HEK293 (cell line): Measurements from ENCODE around the gene ZNF200.

Experiments
- CTCF ChIA-PET: fragments of 350-600 bp; formaldehyde crosslinking; extraction: SDS; loops from one replicate; lab custom pipeline; 2021; ENCODE audit warnings: antibody characterized with exemption; lab: Yijun Ruan, JAX
- POLR2A ChIA-PET: fragments of 300-600 bp; formaldehyde crosslinking; extraction: SDS; loops from one replicate; lab custom pipeline; 2020; ENCODE audit warnings: antibody characterized with exemption, inconsistent platforms; lab: Yijun Ruan, JAX
- H3K27ac ChIP-seq: fragments of 200-500 bp; sonication (Bioruptor generic); 2 replicates; pipeline ENCODE4 v1.5.1; 2014; ENCODE audit warnings: low read depth, low read length, control low read depth, inconsistent platforms; ENCODE audit errors: extremely low read depth
- H3K36me3 ChIP-seq, 2 experiments: fragments of 200-500 bp in 1 of 2; sonication (Bioruptor generic) in 1 of 2; 1 replicate in 1 of 2; 2 replicates in 1 of 2; pipeline ENCODE4 v1.5.1; 2014 to 2017; ENCODE audit warnings: inconsistent platforms in 2 of 2, low read length in 2 of 2; ENCODE audit not compliant: control insufficient read depth in 2 of 2, insufficient read depth in 1 of 2
- H3K4me1 ChIP-seq: fragments of 200-500 bp; sonication (Bioruptor generic); 2 replicates; pipeline ENCODE4 v1.5.1; 2014; ENCODE audit warnings: mild to moderate bottlenecking, low read length, inconsistent platforms; ENCODE audit not compliant: control insufficient read depth, insufficient read depth
- H3K4me3 ChIP-seq: 2 replicates; pipeline ENCODE4 v1.5.1; 2011; ENCODE audit warnings: low read depth, mild to moderate bottlenecking, control low read depth, low read length, moderate library complexity
- H3K9me3 ChIP-seq: fragments of 200-500 bp; sonication (Bioruptor generic); 2 replicates; pipeline ENCODE4 v1.5.1; 2014; ENCODE audit warnings: low read depth, low read length, inconsistent platforms; ENCODE audit not compliant: control insufficient read depth, insufficient read depth
- GLI4 ChIP-seq: fragments of 450-650 bp; formaldehyde crosslinking; IDR thresholded peaks from 2 replicates; pipeline ENCODE4 v1.5.1; 2016; ENCODE audit warnings: missing biosample characterization, missing genetic modification characterization
- HOXA7 ChIP-seq: sonication (generic); formaldehyde crosslinking; IDR thresholded peaks from 2 replicates; pipeline ENCODE4 v1.8.1; 2022; ENCODE audit warnings: missing genetic modification reagents, borderline replicate concordance
- HOXC10 ChIP-seq: sonication (generic); formaldehyde crosslinking; IDR thresholded peaks from 2 replicates; pipeline ENCODE4 v1.8.1; 2023; ENCODE audit warnings: mild to moderate bottlenecking, missing genetic modification reagents
- KLF10 ChIP-seq: fragments of 450-650 bp; IDR thresholded peaks from 2 replicates; pipeline ENCODE4 v1.5.1; 2018; ENCODE audit warnings: missing biosample characterization, mild to moderate bottlenecking, missing genetic modification characterization
- KLF9 ChIP-seq: fragments of 450-650 bp; formaldehyde crosslinking; IDR thresholded peaks from 2 replicates; pipeline ENCODE4 v1.5.1; 2016; ENCODE audit warnings: missing biosample characterization, missing genetic modification characterization, low read depth
- PRDM6 ChIP-seq: fragments of 450-650 bp; formaldehyde crosslinking; IDR thresholded peaks from 2 replicates; pipeline ENCODE4 v1.5.1; 2017; ENCODE audit warnings: missing biosample characterization, missing genetic modification characterization
- SALL2 ChIP-seq: fragments of 450-650 bp; formaldehyde crosslinking; IDR thresholded peaks from 2 replicates; pipeline ENCODE4 v1.5.0; 2017; ENCODE audit warnings: missing biosample characterization, mild to moderate bottlenecking, missing genetic modification characterization, borderline replicate concordance
- YY2 ChIP-seq: fragments of 450-650 bp; formaldehyde crosslinking; IDR thresholded peaks from 2 replicates; pipeline ENCODE4 v1.5.1; 2016; ENCODE audit warnings: missing biosample characterization, missing genetic modification characterization
- ZBTB17 ChIP-seq: fragments of 450-650 bp; formaldehyde crosslinking; IDR thresholded peaks from 2 replicates; pipeline ENCODE4 v1.5.1; 2016; ENCODE audit warnings: missing biosample characterization, missing genetic modification characterization
- ZBTB44 ChIP-seq: fragments of 450-650 bp; IDR thresholded peaks from 2 replicates; pipeline ENCODE4 v1.5.1; 2018; ENCODE audit warnings: missing biosample characterization, mild to moderate bottlenecking, missing genetic modification characterization
- ZFP41 ChIP-seq: fragments of 450-650 bp; formaldehyde crosslinking; IDR thresholded peaks from 2 replicates; pipeline ENCODE4 v1.5.1; 2016; ENCODE audit warnings: missing biosample characterization, missing genetic modification characterization, borderline replicate concordance
- ZNF2 ChIP-seq: fragments of 450-650 bp; formaldehyde crosslinking; IDR thresholded peaks from 2 replicates; pipeline ENCODE4 v1.5.1; 2016; ENCODE audit warnings: missing biosample characterization, missing genetic modification characterization
- ZNF404 ChIP-seq: fragments of 450-650 bp; formaldehyde crosslinking; IDR thresholded peaks from 2 replicates; pipeline ENCODE4 v1.5.1; 2017; ENCODE audit warnings: missing biosample characterization, missing genetic modification characterization
- ZNF664 ChIP-seq: fragments of 450-650 bp; formaldehyde crosslinking; IDR thresholded peaks from 2 replicates; pipeline ENCODE4 v1.5.1; 2016; ENCODE audit warnings: missing biosample characterization, missing genetic modification characterization
- ZNF76 ChIP-seq: fragments of 450-650 bp; formaldehyde crosslinking; IDR thresholded peaks from 2 replicates; pipeline ENCODE4; 2016; ENCODE audit warnings: low read depth, missing biosample characterization, missing genetic modification characterization, borderline replicate concordance
- ZNF777 ChIP-seq: fragments of 450-650 bp; formaldehyde crosslinking; IDR thresholded peaks from 2 replicates; pipeline ENCODE4 v1.5.1; 2017; ENCODE audit warnings: missing biosample characterization, missing genetic modification characterization, borderline replicate concordance
- TF ChIP-seq, protein P1 (sequence below): fragments of 450-650 bp; formaldehyde crosslinking; IDR thresholded peaks from 2 replicates; pipeline ENCODE4 v1.5.1; 2016; ENCODE audit warnings: missing biosample characterization, missing genetic modification characterization
- TF ChIP-seq, protein P2 (sequence below): fragments of 450-650 bp; formaldehyde crosslinking; IDR thresholded peaks from 2 replicates; pipeline ENCODE4 v1.5.1; 2017; ENCODE audit warnings: missing biosample characterization, missing genetic modification characterization
- TF ChIP-seq, protein P3 (sequence below): fragments of 450-650 bp; formaldehyde crosslinking; IDR thresholded peaks from 2 replicates; pipeline ENCODE4 v1.5.1; 2016; ENCODE audit warnings: missing biosample characterization, missing genetic modification characterization
- TF ChIP-seq, protein P4 (sequence below): fragments of 450-650 bp; formaldehyde crosslinking; IDR thresholded peaks from 2 replicates; pipeline ENCODE4 v1.5.1; 2016; ENCODE audit warnings: missing biosample characterization, missing genetic modification characterization
- TF ChIP-seq, protein P5 (sequence below): fragments of 450-650 bp; IDR thresholded peaks from 2 replicates; pipeline ENCODE4 v1.5.1; 2018; ENCODE audit warnings: missing biosample characterization, missing genetic modification characterization

Gene ZNF200

DNA sequence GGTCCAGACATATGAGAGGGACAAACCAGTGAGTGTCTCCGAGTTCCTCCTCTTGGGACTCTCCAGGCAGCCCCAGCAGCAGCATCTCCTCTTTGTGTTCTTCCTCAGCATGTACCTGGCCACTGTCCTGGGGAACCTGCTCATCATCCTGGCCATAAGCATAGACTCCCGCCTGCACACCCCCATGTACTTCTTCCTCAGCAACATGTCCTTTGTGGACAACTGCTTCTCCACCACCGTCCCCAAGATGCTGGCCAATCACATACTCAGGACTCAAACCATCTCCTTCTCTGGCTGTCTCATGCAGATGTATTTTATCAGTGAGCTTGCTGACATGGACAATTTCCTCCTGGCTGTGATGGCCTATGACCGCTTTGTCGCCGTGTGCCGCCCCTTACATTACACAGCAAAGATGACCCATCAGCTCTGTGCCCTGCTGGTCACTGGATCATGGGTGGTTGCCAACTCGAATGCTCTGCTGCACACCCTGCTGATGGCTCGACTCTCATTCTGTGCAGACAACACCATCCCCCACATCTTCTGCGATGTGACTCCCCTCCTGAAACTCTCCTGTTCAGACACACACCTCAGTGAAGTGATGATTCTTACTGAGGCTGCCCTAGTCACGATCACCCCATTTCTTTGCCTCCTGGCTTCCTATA lies 19.2 kb downstream of the ZNF200 start:
- Histone ChIP-seq H3K4me3 (no peak overlapping the region), H3K36me3 (no peaks in the 10 kb centered on the region), H3K27ac (no peak overlapping the region), H3K4me1 (no peaks in the 10 kb centered on the region), H3K9me3 (no peaks in the 10 kb centered on the region)
- TF ChIP-seq ZBTB17 (tag by site-specific recombination) = 0 out of 2 replicates have a peak, but pooled peaks have one; percentile 28
- TF ChIP-seq ZBTB44 = no peak
- ChIA-PET POLR2A (no interaction called here), CTCF (interaction anchor here (0.6 kb wide), 1 partner anchor 236 kb away, joined by 3 read pairs; no protein-coding TSS in a partner anchor)

DNA sequence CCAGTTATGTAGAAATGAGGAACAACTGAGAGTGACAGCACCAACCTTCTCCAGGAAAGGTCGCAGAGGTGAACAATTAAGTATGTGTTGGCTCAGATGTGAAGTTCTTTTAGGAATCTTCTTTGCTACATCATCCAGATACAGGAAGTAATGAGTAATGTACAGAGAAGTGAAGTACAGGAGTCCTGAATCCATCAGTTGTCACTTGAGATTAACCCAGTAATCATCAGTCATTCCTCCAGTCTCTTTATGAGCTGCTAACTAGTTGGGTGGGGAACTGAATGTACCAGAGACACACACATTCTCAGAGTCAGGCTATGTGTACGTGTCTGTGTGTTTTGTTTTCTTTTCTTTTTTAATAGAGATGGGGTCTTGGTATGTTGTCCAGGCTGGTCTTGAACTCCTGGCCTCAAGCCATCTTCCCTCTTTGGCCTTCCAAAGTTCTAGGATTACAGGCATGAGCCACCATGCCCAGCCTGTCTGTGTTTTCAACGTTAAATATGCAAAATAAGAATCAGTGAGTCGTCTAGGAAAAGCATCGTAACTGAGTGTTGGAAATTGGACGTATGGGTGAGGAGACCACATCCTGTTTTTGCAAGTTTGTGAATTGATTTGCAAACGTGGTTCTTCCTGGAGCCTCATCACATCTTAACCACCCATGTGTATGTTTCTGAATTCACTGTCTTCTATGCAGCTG lies 19.9 kb downstream of the ZNF200 start:
- Histone ChIP-seq H3K27ac (no peak overlapping the region), H3K4me3 (no peak overlapping the region)

More for the DNA sequence above, 19.9 kb downstream of the ZNF200 start:
- POLR2A ChIA-PET = no interaction called here
- H3K4me1 ChIP-seq = no peaks in the 10 kb centered on the region
- no peaks in the 10 kb centered on the region for H3K9me3 ChIP-seq
- CTCF ChIA-PET = no interaction called here
- TF ChIP-seq ZNF76 (tag by site-specific recombination) = no peak
- no peak for TF ChIP-seq ZNF2 (tag by site-specific recombination)
- TF ChIP-seq KLF10 (tag by site-specific recombination) = no peak
- TF ChIP-seq SALL2 = no peak
- TF ChIP-seq GLI4 (tag by site-specific recombination) = no peak
- no peak for TF ChIP-seq HOXA7 (CRISPR knock-in tag)
- no peak for TF ChIP-seq ZNF777
- no peak for TF ChIP-seq YY2 (tag by site-specific recombination)
- TF ChIP-seq ZFP41 (tag by site-specific recombination) = no peak
- no peak for TF ChIP-seq KLF9
- TF ChIP-seq PRDM6 (tag by site-specific recombination) = no peak
- no peak for TF ChIP-seq ZNF664
- TF ChIP-seq, protein P1, sequence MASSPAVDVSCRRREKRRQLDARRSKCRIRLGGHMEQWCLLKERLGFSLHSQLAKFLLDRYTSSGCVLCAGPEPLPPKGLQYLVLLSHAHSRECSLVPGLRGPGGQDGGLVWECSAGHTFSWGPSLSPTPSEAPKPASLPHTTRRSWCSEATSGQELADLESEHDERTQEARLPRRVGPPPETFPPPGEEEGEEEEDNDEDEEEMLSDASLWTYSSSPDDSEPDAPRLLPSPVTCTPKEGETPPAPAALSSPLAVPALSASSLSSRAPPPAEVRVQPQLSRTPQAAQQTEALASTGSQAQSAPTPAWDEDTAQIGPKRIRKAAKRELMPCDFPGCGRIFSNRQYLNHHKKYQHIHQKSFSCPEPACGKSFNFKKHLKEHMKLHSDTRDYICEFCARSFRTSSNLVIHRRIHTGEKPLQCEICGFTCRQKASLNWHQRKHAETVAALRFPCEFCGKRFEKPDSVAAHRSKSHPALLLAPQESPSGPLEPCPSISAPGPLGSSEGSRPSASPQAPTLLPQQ (tag by site-specific recombination) = no peak
- TF ChIP-seq, protein P2, sequence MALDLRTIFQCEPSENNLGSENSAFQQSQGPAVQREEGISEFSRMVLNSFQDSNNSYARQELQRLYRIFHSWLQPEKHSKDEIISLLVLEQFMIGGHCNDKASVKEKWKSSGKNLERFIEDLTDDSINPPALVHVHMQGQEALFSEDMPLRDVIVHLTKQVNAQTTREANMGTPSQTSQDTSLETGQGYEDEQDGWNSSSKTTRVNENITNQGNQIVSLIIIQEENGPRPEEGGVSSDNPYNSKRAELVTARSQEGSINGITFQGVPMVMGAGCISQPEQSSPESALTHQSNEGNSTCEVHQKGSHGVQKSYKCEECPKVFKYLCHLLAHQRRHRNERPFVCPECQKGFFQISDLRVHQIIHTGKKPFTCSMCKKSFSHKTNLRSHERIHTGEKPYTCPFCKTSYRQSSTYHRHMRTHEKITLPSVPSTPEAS (tag by site-specific recombination) = no peak
- TF ChIP-seq HOXC10 (CRISPR knock-in tag) = no peak
- TF ChIP-seq, protein P3, sequence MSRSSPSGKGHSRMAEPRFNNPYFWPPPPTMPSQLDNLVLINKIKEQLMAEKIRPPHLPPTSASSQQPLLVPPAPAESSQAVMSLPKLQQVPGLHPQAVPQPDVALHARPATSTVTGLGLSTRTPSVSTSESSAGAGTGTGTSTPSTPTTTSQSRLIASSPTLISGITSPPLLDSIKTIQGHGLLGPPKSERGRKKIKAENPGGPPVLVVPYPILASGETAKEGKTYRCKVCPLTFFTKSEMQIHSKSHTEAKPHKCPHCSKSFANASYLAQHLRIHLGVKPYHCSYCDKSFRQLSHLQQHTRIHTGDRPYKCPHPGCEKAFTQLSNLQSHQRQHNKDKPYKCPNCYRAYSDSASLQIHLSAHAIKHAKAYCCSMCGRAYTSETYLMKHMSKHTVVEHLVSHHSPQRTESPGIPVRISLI (tag by site-specific recombination) = no peak
- TF ChIP-seq, protein P4, sequence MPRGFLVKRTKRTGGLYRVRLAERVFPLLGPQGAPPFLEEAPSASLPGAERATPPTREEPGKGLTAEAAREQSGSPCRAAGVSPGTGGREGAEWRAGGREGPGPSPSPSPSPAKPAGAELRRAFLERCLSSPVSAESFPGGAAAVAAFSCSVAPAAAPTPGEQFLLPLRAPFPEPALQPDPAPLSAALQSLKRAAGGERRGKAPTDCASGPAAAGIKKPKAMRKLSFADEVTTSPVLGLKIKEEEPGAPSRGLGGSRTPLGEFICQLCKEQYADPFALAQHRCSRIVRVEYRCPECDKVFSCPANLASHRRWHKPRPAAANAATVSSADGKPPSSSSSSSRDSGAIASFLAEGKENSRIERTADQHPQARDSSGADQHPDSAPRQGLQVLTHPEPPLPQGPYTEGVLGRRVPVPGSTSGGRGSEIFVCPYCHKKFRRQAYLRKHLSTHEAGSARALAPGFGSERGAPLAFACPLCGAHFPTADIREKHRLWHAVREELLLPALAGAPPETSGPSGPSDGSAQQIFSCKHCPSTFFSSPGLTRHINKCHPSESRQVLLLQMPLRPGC (tag by site-specific recombination) = no peak
- TF ChIP-seq, protein P5, sequence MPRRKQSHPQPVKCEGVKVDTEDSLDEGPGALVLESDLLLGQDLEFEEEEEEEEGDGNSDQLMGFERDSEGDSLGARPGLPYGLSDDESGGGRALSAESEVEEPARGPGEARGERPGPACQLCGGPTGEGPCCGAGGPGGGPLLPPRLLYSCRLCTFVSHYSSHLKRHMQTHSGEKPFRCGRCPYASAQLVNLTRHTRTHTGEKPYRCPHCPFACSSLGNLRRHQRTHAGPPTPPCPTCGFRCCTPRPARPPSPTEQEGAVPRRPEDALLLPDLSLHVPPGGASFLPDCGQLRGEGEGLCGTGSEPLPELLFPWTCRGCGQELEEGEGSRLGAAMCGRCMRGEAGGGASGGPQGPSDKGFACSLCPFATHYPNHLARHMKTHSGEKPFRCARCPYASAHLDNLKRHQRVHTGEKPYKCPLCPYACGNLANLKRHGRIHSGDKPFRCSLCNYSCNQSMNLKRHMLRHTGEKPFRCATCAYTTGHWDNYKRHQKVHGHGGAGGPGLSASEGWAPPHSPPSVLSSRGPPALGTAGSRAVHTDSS (tag by site-specific recombination) = no peak
- TF ChIP-seq ZNF404 (tag by site-specific recombination) = no peak
- H3K36me3 ChIP-seq = no peaks in the 10 kb centered on the region
